ENCODE data around the gene KCNJ6. TPM values are rescaled to one million over a fixed set of nuclear protein-coding genes. Genes with fewer than 3 reads are reported as not detected.
"Not testable (repeated sequence)": the region's sequence is repeated elsewhere in the genome, so short reads cannot be mapped to it uniquely, and the experiment has no call there.

The KCNJ6 gene
- total and polyA plus RNA-seq, 4 experiments from 2014 or later, result not detected

- H3K9me3 ChIP-seq (ENCODE audit: control insufficient read depth in 1 of 2, low read length in 2 of 2), result no peaks in the 10 kb centered on the region
- H3K27me3 ChIP-seq (ENCODE audit: insufficient read depth, low read length), result no peaks in the 10 kb centered on the region
- no peak for DNase-seq
- H3K27ac ChIP-seq (ENCODE audit: low read depth, low read length), result no peak overlapping the region
- no peak overlapping the region for H3K4me3 ChIP-seq (ENCODE audit: low read length in 2 of 2)
- no peaks in the 10 kb centered on the region for H3K36me3 Mint-ChIP-seq
- POLR2A ChIA-PET (ENCODE audit: partially characterized antibody), result no interaction called here
- peaks cover 7 to 12% of the 10 kb centered on the region in 2 donors for H3K27me3 Mint-ChIP-seq
- CTCF ChIA-PET (ENCODE audit: partially characterized antibody), result no interaction called here
- H3K4me1 ChIP-seq (ENCODE audit: insufficient read depth, low read length), result no peaks in the 10 kb centered on the region
- no peaks in the 10 kb centered on the region for H3K4me1 Mint-ChIP-seq
- H3K4me3 Mint-ChIP-seq, result no peak overlapping the region
- H3K27ac Mint-ChIP-seq, result no peak overlapping the region
- intact Hi-C loops (cut with micrococcal nuclease), result no loop called here
- H3K36me3 ChIP-seq (ENCODE audit: insufficient read depth, low read length), result no peaks in the 10 kb centered on the region
- no peaks in the 10 kb centered on the region for H3K9me3 Mint-ChIP-seq
Measured at GRCh38 chr21:37667380-37667779, 248.9 kb downstream of the KCNJ6 start.

GRCh38 chr21:37665230-37666024 is 250.8 kb downstream of the KCNJ6 start:
- Histone ChIP-seq H3K4me1 (ENCODE audit: insufficient read depth, low read length) (no peaks in the 10 kb centered on the region), H3K4me3 (ENCODE audit: low read length in 2 of 2) (no peak overlapping the region), H3K27me3 (ENCODE audit: insufficient read depth, low read length) (no peaks in the 10 kb centered on the region), H3K27ac (ENCODE audit: low read depth, low read length) (no peak overlapping the region), H3K36me3 (ENCODE audit: insufficient read depth, low read length) (no peaks in the 10 kb centered on the region), H3K9me3 (ENCODE audit: control insufficient read depth in 1 of 2, low read length in 2 of 2) (no peaks in the 10 kb centered on the region)
- no peaks in the 10 kb centered on the region for H3K9me3 Mint-ChIP-seq
- H3K27ac Mint-ChIP-seq, result no peak overlapping the region
- peaks cover 7 to 11% of the 10 kb centered on the region in 2 donors for H3K27me3 Mint-ChIP-seq
- no peak for DNase-seq
- intact Hi-C loops (cut with micrococcal nuclease), result no loop called here
- no peaks in the 10 kb centered on the region for H3K36me3 Mint-ChIP-seq
- H3K4me3 Mint-ChIP-seq, result no peak overlapping the region
- H3K4me1 Mint-ChIP-seq, result no peaks in the 10 kb centered on the region
- CTCF ChIA-PET (ENCODE audit: partially characterized antibody), result no interaction called here
- POLR2A ChIA-PET (ENCODE audit: partially characterized antibody), result interaction anchor here (0.7 kb wide), 1 partner anchor 1480 kb away, joined by 3 read pairs; no protein-coding TSS in a partner anchor

- H3K27ac Mint-ChIP-seq; H3K4me3 ChIP-seq (ENCODE audit: low read length in 2 of 2); H3K9me3 Mint-ChIP-seq; H3K36me3 ChIP-seq (ENCODE audit: insufficient read depth, low read length); intact Hi-C loops (cut with micrococcal nuclease); DNase-seq; CTCF ChIA-PET (ENCODE audit: partially characterized antibody); H3K36me3 Mint-ChIP-seq; H3K4me1 ChIP-seq (ENCODE audit: insufficient read depth, low read length); POLR2A ChIA-PET (ENCODE audit: partially characterized antibody); H3K27me3 ChIP-seq (ENCODE audit: insufficient read depth, low read length); H3K4me1 Mint-ChIP-seq; H3K4me3 Mint-ChIP-seq; H3K27ac ChIP-seq (ENCODE audit: low read depth, low read length); H3K9me3 ChIP-seq (ENCODE audit: control insufficient read depth in 1 of 2, low read length in 2 of 2): not testable (repeated sequence)
- H3K27me3 Mint-ChIP-seq, result peaks cover 7 to 18% of the 10 kb centered on the region in 2 donors
Measured at GRCh38 chr21:37662227-37662626, 254.0 kb downstream of the KCNJ6 start.

GRCh38 chr21:37660709-37661108 is 255.5 kb downstream of the KCNJ6 start:
- no peak overlapping the region for H3K27ac Mint-ChIP-seq
- Histone ChIP-seq H3K36me3 (ENCODE audit: insufficient read depth, low read length) (no peaks in the 10 kb centered on the region), H3K9me3 (ENCODE audit: control insufficient read depth in 1 of 2, low read length in 2 of 2) (no peaks in the 10 kb centered on the region), H3K27me3 (ENCODE audit: insufficient read depth, low read length) (no peaks in the 10 kb centered on the region), H3K27ac (ENCODE audit: low read depth, low read length) (no peak overlapping the region), H3K4me1 (ENCODE audit: insufficient read depth, low read length) (no peaks in the 10 kb centered on the region), H3K4me3 (ENCODE audit: low read length in 2 of 2) (no peak overlapping the region)
- H3K36me3 Mint-ChIP-seq, result no peaks in the 10 kb centered on the region
- H3K27me3 Mint-ChIP-seq, result peaks cover 7 to 24% of the 10 kb centered on the region in 2 donors
- no peaks in the 10 kb centered on the region for H3K9me3 Mint-ChIP-seq
- H3K4me1 Mint-ChIP-seq, result peaks cover 0 to 1% (median 0%) of the 10 kb centered on the region in 4 donors
- DNase-seq, result no peak
- ChIA-PET CTCF (ENCODE audit: partially characterized antibody) (interaction anchor here (1.0 to 1.1 kb wide), 2 partner anchors 12 to 14 kb away, joined by 3 read pairs; no protein-coding TSS in a partner anchor), POLR2A (ENCODE audit: partially characterized antibody) (no interaction called here)
- no peak overlapping the region for H3K4me3 Mint-ChIP-seq
- intact Hi-C loops (cut with micrococcal nuclease), result no loop called here

DNA sequence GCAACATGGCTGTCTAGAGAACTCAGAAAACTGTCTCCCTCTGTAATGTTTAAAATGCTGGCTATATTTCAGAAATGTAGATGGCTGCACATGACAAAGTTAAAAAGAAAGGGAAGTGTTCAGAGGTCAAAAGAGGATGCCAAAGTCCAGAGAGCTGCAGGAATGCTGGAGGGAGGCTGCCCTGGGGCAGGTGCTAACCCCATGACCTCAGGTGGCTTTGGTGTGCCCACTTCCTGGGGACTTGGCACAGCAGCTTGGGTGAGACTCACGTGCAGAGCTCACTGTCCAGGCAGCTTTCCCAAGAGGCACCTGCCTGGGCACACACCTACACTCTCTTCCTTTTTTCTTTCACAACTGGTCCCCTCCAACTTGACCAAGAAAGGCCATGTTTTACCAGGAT is 256.4 kb downstream of the KCNJ6 start:
- Histone ChIP-seq H3K4me1 (ENCODE audit: insufficient read depth, low read length) (no peaks in the 10 kb centered on the region), H3K4me3 (ENCODE audit: low read length in 2 of 2) (no peak overlapping the region), H3K27me3 (ENCODE audit: insufficient read depth, low read length) (no peaks in the 10 kb centered on the region), H3K27ac (ENCODE audit: low read depth, low read length) (no peak overlapping the region), H3K9me3 (ENCODE audit: control insufficient read depth in 1 of 2, low read length in 2 of 2) (no peaks in the 10 kb centered on the region), H3K36me3 (ENCODE audit: insufficient read depth, low read length) (no peaks in the 10 kb centered on the region)
- Mint-ChIP-seq H3K27me3 (peaks cover 4 to 22% of the 10 kb centered on the region in 2 donors), H3K4me3 (no peak overlapping the region), H3K4me1 (peaks cover 0 to 1% (median 0%) of the 10 kb centered on the region in 4 donors), H3K27ac (no peak overlapping the region), H3K9me3 (no peaks in the 10 kb centered on the region), H3K36me3 (no peaks in the 10 kb centered on the region)
- ChIA-PET CTCF (ENCODE audit: partially characterized antibody) (interaction anchor here (1.1 kb wide), 1 partner anchor 15 kb away, joined by 3 read pairs; no protein-coding TSS in a partner anchor), POLR2A (ENCODE audit: partially characterized antibody) (no interaction called here)
- intact Hi-C loops (cut with micrococcal nuclease), result no loop called here
- DNase-seq, result no peak

- Histone ChIP-seq H3K4me1 (ENCODE audit: insufficient read depth, low read length) (no peaks in the 10 kb centered on the region), H3K4me3 (ENCODE audit: low read length in 2 of 2) (no peak overlapping the region), H3K27me3 (ENCODE audit: insufficient read depth, low read length) (no peaks in the 10 kb centered on the region), H3K27ac (ENCODE audit: low read depth, low read length) (no peak overlapping the region), H3K36me3 (ENCODE audit: insufficient read depth, low read length) (no peaks in the 10 kb centered on the region), H3K9me3 (ENCODE audit: control insufficient read depth in 1 of 2, low read length in 2 of 2) (no peaks in the 10 kb centered on the region)
- Mint-ChIP-seq H3K27ac (peak overlapping the region in 1 of 7 donors; percentile 52), H3K27me3 (peaks cover 9 to 22% of the 10 kb centered on the region in 2 donors), H3K4me1 (peaks cover 0 to 1% (median 0%) of the 10 kb centered on the region in 4 donors), H3K9me3 (no peaks in the 10 kb centered on the region), H3K36me3 (no peaks in the 10 kb centered on the region), H3K4me3 (no peak overlapping the region)
- ChIA-PET POLR2A (ENCODE audit: partially characterized antibody) (no interaction called here), CTCF (ENCODE audit: partially characterized antibody) (no interaction called here)
- intact Hi-C loops (cut with micrococcal nuclease), result no loop called here
- DNase-seq, result no peak
Measured at GRCh38 chr21:37658817-37659458, 257.3 kb downstream of the KCNJ6 start.

DNA sequence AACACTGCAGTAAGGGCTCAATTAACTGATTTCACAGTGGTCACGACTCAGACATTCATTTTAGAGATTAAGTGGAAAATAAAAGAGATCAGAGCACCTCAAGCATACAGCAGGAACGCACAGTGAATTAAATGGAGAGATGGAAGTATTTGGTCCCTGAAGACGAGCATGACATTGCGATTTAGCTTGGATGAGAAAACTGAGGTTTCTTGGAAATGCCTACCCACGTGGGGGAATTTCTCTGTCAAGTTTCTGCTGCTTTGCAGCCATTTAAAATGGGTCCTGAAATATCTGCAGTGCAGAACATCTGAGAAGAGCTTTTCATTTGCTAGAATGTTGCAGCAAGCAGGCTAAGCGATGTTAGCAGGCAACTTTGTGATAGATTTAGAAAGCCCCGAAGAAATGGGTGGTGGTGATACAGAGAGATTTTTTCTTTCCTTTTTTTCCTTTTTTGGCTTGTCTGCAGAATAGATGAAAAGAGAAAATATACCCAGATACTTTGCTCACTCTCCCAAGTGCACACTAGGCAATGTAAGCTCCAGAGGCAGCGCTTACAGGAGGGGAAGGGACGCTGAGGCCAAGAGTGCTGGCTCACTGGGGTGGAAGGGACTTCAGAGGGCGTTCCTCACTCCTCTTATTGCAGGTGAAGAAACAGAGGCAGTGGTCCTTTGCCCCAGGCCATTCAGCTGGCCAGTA is 258.0 kb downstream of the KCNJ6 start:
- Histone ChIP-seq H3K36me3 (ENCODE audit: insufficient read depth, low read length) (no peaks in the 10 kb centered on the region), H3K27me3 (ENCODE audit: insufficient read depth, low read length) (no peaks in the 10 kb centered on the region), H3K9me3 (ENCODE audit: control insufficient read depth in 1 of 2, low read length in 2 of 2) (no peaks in the 10 kb centered on the region), H3K4me1 (ENCODE audit: insufficient read depth, low read length) (no peaks in the 10 kb centered on the region), H3K27ac (ENCODE audit: low read depth, low read length) (no peak overlapping the region), H3K4me3 (ENCODE audit: low read length in 2 of 2) (no peak overlapping the region)
- Mint-ChIP-seq H3K36me3 (no peaks in the 10 kb centered on the region), H3K4me1 (peaks cover 0 to 1% (median 0%) of the 10 kb centered on the region in 4 donors), H3K4me3 (no peak overlapping the region), H3K27me3 (peaks cover 9 to 22% of the 10 kb centered on the region in 2 donors), H3K9me3 (no peaks in the 10 kb centered on the region), H3K27ac (no peak overlapping the region)
- intact Hi-C loops (cut with micrococcal nuclease), result no loop called here
- ChIA-PET CTCF (ENCODE audit: partially characterized antibody) (no interaction called here), POLR2A (ENCODE audit: partially characterized antibody) (no interaction called here)
- no peak for DNase-seq

All from CD4-positive, alpha-beta memory T cell (primary cell).